Retina (tissue), 1 donor: ENCODE results near the gene PDPR.
"Not testable (repeated sequence)": the region's sequence is repeated elsewhere in the genome, so short reads cannot be mapped to it uniquely, and the experiment has no call there.

Experiments
- DNase-seq: peaks from one replicate; pipeline ENCODE4 v3.0.0-alpha.2; 2016

PDPR gene

DNA sequence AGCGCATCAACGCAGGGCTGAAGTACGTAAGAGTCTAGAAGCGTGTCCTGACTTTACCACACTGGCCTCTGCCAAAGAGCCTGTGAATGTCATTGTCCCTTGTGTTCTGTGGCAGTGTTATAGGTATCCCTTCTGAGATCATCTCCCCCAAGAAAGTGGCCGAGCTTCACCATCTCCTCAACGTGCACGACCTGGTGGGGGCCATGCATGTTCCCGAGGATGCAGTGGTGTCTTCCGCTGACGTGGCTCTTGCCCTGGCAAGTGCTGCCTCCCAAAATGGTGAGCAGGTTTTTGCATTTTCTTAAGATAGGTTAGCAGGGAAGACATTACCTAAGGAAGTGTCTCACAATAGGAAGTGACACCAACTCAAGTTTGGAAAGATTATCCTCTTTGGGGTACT is 14.7 kb downstream of the PDPR start:
- DNase-seq = not testable (repeated sequence)

DNA sequence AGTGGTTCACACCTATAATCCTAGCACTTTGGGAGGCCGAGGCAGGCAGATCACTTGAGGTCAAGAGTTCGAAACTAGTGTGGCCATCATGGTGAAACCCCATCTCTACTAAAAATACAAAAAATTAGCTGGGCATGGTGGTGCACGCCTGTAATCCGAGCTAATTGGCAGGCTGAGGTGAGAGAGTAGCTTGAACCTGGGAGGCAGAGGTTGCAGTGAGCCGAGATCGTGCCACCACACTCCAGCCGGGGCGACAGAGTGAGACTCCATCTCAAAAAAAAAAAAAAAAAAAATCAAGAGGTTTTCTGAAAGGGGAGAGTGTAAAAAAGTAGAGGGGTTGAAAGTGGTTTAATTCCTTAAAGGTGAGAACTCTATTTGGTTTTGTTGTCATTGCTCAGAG is 21.7 kb downstream of the PDPR start:
- not testable (repeated sequence) for DNase-seq

DNA sequence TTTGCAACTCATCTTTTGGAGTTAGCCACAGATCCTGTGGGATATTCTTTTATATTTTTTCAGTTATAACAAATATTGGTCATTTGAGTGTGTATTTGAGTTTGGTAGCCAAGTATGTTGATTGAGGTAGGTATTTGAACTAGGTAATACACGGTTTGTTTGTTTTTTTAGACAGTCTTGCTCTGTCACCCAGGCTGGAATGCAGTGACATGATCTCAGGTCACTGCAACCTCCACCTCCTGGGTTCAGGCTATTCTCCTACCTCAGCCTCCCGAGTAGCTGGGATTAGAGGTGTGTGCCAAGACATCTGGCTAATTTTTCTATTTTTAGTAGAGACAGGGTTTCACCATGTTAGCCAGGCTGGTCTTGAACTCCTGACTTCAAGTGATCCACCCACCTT is 22.5 kb downstream of the PDPR start:
- not testable (repeated sequence) for DNase-seq

DNA sequence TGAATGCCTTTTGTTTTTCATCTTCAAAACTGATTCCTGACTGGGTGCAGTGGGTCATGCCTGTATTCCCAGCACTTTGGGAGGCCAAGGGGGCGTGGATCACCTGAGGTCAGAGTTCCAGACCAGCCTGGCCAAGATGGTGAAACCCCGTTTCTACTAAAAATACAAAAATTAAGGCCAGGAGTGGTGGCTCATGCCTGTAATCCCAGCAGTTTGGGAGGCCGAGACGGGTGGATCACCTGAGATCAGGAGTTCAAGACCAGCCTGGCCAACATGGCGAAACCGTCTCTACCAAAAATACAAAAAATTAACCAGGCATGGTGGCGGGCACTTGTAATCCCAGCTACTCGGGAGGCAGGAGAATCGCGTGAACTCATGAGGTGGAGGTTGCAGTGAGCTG is 28.6 kb downstream of the PDPR start:
- DNase-seq = not testable (repeated sequence)

DNA sequence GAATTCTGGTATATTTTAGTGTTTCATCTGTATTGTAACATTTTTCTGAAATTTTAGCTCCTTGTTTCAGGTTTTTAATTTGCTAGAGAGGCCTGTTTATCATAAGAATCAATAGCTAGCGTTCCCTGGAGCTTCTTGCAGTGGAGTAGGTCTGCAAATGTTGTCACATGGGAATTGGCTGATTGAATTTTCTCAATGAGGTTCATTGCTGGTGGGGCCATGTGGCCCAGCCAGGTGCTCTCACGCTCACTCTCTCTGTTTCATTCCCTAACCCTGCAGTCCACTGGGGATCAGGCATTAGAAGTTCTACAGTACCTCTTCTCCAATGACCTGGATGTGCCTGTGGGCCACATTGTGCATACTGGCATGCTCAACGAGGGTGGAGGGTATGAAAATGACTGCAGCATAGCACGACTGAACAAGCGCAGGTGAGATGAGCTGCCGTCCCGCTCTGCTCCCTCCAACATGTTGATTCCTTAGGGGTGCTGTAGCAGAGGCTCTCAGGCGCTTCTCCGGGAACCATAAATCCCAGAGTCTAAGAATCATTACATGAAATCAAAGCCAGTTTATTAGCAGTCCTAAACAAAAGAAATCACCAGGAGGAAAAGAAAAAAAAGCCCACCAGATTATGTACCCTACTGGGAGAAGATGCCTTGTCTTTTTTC is 29.2 kb downstream of the PDPR start:
- not testable (repeated sequence) for DNase-seq

DNA sequence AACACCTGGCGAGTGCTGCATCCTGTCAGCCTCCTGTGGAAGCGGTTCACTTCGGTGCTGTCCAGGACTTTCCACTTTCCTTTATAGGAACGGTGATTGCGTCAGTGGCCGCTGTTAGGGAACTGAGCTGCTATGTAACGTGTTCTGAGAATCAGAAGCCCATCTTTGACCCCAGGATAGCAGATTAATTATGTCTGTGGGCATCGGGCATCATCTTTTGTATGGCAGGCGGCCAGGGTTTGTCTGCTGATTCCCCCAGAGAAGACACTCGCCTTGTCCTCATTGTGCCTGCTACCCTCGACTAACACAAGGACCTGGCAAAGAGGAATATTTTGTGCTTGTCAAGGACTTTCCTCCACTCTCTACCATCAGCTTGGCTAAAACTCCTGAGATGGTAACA is 33.7 kb downstream of the PDPR start:
- not testable (repeated sequence) for DNase-seq

DNA sequence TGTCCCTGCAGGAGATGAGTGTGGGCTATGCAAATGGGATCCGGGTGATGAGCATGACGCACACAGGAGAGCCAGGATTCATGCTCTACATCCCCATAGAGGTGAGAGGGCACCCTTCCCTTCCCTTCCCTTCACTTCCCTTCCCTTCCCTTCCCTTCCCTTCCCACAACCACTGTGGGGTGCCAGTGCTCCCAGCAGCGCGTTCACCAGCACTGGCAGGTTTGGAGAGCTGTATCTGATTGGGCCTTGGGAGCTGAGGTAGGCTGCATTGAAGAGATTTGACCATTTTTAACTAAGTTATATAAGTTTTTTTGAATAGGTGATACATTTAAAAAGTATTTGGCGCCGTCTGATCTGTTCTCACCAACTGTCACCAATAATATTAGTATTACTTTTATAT is 34.3 kb downstream of the PDPR start:
- DNase-seq = not testable (repeated sequence)

DNA sequence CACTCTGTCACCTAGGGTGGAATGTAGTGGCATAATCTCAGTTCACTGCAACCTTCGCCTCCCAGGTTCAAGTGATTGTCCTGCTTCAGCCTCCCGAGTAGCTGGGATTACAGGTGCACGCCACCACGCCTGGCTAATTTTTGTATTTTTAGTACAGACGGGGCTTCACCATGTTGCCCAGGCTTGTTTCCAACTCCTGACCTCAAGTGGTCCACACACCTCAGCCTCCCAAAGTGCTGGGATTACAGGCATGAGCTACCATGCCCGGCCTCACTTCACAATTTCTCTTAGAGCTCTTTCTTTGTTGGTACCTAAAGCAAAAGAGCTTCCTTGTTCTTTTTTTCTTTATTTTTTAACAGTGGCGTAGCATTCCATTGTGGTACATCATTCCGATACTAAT is 35.2 kb downstream of the PDPR start:
- not testable (repeated sequence) for DNase-seq

DNA sequence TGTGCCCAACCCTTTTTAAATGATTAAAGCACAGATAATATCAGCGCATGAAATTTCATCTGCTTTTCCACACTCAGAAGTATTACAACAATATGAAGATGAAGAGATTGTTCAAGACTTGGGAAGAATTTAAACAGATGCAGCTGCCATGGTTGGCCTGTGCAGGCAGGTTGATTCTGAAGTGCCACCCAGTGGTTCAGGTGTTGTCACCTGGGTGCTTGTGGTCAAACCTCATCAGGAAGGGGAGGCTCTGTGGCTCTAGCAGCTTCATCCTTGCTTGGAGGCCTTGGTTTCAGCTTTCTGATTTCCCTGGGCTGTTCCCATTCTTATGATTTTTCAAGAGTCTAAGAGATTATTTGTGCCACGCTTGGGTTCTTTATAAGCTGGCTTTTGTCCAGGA is 37.3 kb downstream of the PDPR start:
- no peak for DNase-seq

DNA sequence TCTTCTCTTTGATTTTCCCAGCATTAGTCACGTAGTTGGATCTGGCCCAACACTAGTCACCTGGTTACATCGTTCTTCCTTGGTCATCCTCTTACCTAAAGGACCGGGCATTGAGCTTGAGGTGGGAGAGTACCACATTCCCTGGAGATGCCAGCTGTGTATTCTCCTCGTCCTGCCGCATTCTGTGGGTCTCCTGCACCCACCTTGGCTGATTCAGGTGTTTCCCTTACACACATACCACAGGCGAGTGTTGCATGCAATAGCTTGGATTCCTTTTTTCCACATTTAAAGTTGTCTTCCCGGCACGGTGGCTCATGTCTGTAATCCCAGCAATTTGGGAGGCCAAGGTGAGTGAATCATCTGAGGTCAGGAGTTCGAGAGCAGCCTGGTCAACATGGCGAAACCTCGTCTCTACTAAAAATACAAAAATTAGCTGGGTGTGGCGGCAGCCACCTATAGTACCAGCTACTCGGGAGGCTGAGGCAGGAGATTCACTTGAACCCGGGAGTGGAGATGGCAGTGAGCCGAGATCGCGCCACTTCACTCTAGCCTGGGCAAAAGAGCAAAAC is 37.9 kb downstream of the PDPR start:
- no peak for DNase-seq

DNA sequence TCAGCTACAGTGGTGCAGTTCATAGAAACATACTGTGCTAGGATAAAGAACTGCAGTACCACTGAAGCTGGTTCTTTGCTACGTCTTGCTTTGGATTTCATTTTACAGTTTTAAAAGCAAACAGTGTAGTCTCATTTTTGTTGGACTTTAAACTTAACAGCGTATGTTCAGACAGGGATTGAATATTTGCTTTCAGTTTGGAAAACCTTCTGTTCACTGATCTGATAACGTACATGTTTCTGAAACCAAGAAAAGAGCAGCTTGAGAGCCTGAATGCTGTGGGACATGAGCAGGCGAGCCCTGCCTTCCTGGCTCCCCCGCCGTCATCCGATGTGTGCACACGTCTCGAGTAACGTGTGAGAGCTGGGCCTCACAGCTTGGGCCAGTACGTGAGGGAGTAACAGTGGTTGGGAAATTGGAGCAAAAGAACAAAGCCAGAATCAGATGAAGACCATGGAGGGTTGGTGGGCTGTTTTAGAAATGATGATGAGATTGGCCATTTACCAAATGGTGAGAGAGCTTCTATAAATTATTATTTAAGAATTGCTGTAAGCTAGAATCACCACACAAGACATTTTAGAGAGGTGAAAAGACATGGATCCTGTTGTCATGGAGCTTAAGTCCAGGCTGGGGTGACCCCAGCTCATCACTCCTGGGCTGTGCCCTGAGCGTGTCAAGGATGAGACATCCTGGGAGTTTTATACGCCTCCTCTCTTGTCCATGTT is 38.6 kb downstream of the PDPR start:
- DNase-seq = no peak

DNA sequence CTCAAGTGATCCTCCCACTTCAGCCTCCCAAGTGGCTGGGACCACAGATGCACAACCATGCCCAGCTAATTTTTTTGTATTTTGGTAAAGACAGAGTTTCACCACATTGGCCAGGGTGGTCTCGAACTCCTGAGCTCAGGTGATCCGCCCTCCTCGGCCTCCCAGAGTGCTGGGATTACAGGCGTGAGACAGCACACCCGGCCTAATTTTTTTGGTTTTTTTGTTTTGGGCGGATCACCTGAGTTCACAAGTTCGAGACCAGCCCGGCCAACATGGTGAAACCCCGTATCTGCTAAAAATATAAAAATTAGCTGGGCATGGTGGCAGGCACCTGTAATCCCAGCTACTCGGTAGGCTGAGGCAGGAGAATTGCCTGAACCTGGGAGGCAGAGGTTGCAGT is 40.6 kb downstream of the PDPR start:
- DNase-seq = not testable (repeated sequence)

DNA sequence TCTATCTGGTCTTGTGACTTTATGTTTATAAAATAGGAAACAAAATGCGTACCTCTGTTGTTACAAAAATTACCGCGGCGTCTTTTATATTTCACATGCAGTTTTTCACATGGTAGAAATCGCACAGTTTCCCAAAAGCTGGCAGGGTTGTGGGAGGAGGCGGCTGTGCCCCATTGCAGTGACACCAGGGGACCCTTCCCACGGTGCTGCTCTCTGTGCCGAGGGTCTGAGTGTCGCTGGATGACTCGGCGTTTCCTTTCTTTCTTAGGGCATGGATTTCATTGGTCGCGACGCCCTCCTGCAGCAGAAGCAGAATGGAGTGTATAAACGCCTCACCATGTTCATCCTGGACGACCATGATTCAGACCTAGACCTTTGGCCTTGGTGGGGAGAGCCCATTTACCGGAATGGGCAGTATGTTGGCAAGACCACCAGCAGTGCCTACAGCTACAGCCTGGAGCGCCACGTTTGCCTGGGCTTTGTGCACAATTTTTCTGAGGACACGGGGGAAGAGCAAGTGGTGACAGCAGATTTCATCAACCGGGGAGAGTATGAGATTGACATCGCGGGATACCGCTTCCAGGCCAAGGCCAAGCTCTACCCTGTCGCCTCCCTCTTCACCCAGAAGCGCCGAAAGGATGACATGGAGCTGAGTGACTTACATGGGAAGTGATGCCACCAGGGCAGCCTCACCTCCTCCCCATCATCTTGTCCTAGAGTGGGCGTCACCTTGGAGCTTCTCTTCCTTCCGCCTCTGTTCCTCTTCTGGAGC is 42.3 kb downstream of the PDPR start:
- no peak for DNase-seq

DNA sequence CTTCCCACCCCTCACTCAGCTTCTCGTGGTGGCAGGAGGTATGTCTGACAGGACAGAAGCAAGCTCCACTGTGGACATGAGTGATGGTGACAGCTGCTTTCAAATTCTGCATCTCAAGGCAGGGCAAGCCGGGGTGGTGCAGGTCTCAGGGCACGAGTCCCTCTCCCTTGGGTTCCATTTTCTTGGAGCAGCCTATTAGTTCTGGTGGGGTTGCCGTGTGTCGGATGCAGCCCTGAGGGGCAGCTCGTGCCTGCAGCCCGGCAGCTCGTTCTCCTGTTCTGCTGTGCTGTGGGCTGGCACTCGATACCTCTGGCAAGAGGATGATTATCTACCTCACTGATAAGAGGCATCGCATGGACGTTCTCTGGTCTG is 43.0 kb downstream of the PDPR start:
- DNase-seq = no peak

DNA sequence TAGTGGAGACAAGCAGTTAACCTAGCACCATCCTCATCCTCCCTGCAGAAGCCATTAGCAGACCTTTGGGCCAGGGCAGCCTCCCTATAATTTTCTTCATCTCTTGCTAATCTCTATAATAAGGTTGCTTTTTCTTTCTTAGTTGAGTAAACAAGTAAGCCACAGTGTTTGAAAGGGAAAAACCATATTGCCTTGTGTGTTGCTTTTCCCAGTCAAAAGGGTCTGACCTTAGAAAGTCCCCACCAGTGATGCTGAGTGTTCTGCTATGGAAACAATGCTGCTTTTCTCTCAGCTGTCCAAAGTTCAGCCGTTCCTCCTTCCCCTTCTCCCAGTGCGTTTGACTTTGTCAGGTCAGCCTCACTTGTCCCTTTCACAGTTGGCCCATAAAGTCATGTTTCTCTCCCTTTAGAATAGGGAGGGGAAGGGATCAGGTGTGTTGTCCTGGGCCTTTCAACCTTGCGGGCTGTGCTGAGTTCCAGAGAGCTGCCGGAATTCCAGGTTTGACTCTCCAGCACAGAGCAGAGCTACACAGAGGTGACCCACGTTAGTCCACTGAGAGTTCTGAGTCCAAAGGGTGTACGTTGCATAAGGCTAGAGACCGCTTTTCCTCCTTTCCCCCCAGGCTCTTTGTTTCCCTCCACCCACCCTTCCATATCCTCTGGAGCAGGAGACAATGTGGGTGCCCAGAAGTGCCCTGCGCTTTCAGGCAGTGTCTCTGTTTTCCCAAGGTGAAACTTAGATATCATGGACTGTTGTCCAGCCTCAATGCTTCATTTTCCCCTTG is 43.5 kb downstream of the PDPR start:
- DNase-seq = no peak

DNA sequence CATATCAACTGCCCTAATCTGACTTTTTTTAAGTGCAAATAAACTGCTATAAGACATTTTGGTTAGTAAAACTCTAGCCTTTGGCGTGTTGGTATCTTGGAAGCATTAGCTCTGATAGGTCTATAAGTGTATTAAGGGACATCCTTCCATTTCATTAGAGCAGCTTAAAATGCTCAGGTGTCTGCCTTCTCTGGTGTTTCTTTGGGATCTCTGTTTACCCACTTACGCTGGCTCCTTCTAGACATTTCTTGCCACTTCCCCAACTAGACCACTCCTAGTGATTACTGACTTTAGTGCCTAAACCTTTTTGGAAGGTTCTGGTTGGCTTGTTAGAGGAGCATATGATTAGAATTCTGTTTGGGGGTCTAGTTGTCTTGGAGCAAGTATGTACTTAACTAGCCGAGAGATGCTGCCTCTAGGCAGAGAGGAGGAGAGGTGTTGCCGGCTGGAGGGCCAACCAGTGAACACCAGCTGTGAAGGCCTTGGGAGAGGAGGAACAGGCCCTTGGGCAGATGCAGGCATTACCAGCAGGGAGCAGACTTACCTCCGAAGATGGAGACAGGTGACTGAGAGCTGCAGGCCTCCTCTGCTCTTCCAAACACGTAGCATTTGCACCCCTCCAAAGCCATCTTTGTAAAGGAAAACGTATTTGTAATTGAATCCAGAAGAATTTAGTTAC is 44.3 kb downstream of the PDPR start:
- DNase-seq = no peak

DNA sequence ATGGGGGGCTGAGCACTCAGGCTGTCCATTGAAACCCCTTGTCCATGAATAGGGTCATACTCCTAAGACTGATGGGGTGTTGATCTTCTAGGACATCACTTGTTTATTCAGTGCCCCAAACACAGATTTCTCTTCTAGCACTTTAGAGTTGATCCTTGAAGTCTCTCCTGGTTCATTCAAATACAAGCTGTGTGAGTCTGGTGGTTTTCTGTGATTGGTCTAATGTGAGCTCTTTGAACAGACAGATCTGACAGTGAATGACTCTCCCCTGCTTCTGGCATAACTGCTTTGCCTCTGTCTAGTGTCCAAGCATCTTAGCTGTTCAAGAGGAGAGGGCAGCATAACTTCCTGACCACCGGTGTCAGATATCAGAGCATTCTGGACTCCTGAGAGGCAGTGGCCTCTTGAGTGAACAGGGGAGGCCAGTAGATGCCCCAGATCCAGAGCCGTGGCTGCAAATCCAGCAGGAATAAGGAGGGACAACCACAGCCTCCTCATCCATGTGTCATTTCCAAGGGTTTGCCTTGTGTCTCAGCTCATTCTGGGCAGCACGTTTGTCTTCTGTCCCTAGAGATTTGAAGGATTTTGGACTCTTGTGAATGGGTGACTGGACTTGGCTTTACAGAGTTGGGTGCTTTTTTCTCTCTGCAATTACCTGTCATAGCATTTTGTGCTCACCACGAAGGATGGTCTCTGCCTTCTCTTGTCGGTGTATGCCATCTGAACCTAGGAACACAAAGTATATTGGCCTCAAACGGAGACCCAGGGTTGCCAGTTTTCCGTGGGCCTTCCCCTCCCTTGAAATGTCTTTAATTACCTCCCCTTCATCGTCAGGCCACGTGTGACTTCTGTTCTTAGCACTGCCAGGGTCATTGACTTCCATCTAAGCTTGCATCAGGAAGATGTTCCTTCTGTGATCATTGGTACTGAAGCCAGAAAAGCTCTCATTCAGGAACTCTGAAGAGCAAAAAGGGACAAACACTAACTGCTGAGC is 45.5 kb downstream of the PDPR start:
- DNase-seq = no peak

DNA sequence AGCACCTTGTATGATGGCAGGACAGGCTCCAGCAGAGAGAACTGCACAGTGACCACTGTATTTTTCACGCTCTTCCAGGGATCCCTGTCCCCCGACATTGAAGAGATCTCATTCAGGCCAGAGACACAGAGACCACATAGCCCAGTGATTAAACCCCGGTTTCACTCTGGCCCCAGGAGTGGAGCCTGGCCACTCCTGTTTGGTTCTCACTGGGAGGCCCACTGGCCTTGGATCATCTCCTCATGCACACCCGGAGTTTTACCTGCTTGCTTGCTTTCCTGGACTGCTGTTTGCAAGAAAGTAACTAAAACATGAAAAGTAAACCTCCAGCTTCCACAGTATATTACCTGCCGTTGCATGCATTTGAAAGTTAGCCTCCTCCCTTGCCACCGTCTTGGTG is 46.3 kb downstream of the PDPR start:
- no peak for DNase-seq

DNA sequence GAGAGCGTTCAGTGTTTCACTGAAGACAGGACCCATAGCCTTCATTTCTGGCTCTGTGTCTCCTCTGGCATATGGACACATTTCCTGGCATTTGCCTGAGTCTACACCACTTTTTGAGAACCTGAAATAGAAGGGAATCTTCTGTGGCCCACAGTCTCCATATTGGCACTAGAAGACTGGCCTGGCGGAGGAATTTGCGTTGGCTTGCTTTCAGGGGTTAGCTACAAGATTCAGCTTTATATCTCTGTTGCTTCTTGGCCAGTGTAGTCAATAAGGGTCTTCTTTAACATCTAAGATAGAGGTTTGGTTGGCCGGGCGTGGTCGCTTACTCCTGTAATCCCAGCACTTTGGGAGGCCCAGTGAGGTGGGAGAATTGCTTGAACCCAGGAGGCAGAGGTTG is 46.7 kb downstream of the PDPR start:
- no peak for DNase-seq

DNA sequence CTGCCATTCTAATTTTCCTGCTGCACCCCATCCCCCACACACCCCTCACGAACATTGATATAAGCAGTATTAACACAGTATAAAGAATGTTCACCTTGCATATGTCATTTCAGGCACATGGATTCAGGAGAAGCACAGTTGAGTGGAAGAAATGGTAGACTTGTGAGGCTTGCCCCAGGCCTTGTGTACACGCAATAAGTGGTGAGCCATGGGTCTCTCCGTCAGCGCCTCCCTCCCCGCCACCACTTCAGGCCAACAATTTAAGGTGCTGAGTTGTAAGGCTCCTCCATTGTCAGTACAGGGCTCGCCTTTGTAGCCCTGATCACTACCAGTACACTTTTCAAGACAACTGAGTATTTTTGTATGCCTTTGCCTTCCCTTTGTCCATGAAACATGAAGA is 47.2 kb downstream of the PDPR start:
- no peak for DNase-seq

DNA sequence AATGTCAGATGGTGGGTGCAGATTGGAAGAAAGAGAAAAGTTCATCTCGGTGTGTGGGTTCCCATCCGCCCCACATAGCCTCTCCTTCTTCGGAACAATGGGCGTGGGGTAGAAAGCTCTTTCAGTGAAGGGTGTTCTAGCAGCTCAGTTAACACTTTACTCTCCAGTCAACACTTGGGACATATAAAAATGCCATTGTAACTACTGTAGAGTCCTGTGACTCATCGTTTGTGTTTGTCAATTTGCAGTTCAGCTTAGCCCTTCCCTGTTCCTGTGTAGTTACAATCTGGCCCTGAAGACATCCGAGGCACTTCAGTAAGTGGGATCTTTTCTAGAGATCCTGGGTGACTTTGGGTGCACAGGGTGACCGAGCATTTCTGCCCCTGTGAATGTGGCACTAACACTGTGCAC is 47.9 kb downstream of the PDPR start:
- DNase-seq = peak; percentile 2
